ENCODE measurements around the gene CADPS. TPM values are rescaled to one million over a fixed set of nuclear protein-coding genes. Genes with fewer than 3 reads are reported as not detected.

Gene CADPS
- total RNA-seq, 4 donors from 2014 or later: 0.82 to 13.2 TPM; not detected in 2

DNA sequence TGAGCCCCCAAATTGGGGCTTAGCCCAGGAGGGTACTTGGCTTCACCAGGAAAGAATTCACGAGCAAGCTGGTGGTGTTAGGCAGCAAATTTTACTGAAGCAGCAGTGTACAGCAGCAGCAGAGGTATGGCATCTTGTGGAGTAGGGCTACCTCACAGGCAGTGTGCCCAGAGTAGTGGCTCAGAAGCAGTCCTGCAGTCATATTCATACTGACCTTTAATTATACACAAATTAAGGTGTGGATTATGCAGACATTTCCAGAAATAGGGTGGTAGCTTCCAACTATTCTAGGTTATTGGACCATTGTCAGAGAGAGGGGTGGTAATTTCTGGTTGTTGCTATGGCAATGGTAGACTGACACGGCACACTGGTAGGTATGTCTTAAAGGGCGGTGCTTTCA, 20.7 kb upstream of the CADPS start:
- H3K4me3 ChIP-seq: no peak overlapping the region
- H3K9me3 ChIP-seq: no peaks in the 10 kb centered on the region
- no peaks in the 10 kb centered on the region for H3K27me3 ChIP-seq
- H3K4me1 ChIP-seq: no peaks in the 10 kb centered on the region
- no peak overlapping the region for H3K27ac ChIP-seq
- intact Hi-C loops (cut with DNase I; ENCODE audit: low total_unique reads): no loop called here
- no peak for DNase-seq
- H3K36me3 ChIP-seq: no peaks in the 10 kb centered on the region
- TF ChIP-seq, protein P1, sequence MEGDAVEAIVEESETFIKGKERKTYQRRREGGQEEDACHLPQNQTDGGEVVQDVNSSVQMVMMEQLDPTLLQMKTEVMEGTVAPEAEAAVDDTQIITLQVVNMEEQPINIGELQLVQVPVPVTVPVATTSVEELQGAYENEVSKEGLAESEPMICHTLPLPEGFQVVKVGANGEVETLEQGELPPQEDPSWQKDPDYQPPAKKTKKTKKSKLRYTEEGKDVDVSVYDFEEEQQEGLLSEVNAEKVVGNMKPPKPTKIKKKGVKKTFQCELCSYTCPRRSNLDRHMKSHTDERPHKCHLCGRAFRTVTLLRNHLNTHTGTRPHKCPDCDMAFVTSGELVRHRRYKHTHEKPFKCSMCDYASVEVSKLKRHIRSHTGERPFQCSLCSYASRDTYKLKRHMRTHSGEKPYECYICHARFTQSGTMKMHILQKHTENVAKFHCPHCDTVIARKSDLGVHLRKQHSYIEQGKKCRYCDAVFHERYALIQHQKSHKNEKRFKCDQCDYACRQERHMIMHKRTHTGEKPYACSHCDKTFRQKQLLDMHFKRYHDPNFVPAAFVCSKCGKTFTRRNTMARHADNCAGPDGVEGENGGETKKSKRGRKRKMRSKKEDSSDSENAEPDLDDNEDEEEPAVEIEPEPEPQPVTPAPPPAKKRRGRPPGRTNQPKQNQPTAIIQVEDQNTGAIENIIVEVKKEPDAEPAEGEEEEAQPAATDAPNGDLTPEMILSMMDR (IDR thresholded peaks at IDR 0.05): no peak
- TF ChIP-seq POLR2A (IDR thresholded peaks at IDR 0.05): no peak

DNA sequence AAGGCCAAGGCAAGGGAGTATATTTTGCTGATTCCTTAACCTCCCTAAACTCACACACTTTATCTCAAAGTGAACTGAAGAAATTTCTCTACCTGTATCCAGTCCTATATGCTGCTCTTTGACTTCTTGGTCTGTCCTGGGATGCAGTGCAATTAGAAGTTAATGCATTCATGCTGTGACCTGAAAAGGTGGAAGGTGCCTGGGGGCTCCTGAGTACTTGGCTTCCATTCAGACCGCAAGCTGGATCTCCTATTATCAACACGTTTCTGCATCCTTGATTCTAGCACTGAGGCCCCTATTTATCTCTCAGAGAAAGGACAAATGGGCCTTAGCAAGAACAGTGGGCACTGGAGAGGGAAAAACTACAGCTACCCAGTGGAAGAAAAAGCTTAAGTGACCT, 17.7 kb upstream of the CADPS start:
- intact Hi-C loops (cut with DNase I; ENCODE audit: low total_unique reads): no loop called here
- H3K9me3 ChIP-seq: no peaks in the 10 kb centered on the region
- H3K27ac ChIP-seq: no peak overlapping the region
- TF ChIP-seq, protein P1 (IDR thresholded peaks at IDR 0.05): no peak
- no peak for TF ChIP-seq POLR2A (IDR thresholded peaks at IDR 0.05)
- no peak for DNase-seq
- H3K4me3 ChIP-seq: no peak overlapping the region
- no peaks in the 10 kb centered on the region for H3K4me1 ChIP-seq
- H3K36me3 ChIP-seq: no peaks in the 10 kb centered on the region
- H3K27me3 ChIP-seq: no peaks in the 10 kb centered on the region

DNA sequence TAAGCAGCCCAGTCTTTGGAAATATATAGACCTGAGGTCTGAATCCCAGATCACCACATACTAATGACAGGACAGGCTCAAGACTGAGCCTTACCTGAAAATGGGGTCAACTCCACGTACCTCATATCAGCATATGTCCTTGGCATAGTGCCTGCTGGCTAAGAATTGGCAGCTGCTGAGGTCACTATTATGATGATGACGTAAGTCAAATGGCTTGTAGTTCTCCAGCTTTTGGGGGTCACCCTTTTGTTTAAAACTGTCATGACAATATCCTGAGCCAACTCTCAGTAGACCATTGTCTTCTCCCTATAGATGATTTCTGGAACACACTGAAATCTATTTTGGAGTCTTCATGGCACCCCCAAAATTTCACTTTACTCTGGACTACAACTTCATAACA, 16.8 kb upstream of the CADPS start:
- Histone ChIP-seq H3K36me3 (no peaks in the 10 kb centered on the region), H3K4me1 (no peaks in the 10 kb centered on the region), H3K9me3 (no peaks in the 10 kb centered on the region), H3K27me3 (no peaks in the 10 kb centered on the region), H3K4me3 (no peak overlapping the region), H3K27ac (no peak overlapping the region)
- intact Hi-C loops (cut with DNase I; ENCODE audit: low total_unique reads): no loop called here
- TF ChIP-seq, protein P1 (IDR thresholded peaks at IDR 0.05): no peak
- TF ChIP-seq POLR2A (IDR thresholded peaks at IDR 0.05): no peak
- no peak for DNase-seq

DNA sequence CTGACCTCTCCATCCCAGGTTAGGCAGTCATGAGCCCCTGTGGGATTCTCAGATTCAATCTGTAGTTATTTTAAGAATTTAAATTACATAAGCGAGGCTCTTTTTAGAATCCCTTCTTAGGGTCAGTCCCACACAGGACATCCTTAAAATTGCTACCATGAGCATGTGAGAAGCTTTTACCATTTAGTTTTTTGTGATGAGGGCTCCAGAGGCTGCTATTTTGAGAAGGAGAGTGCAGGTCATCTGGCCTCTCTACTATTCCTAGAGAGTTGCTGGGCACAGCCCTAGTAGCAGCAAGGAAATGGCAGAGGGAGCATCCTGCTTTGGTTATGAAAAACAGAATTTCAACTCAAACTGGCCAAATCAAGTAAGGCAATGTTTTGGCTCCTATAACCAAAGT, 13.6 kb upstream of the CADPS start:
- Histone ChIP-seq H3K36me3 (no peaks in the 10 kb centered on the region), H3K27ac (no peak overlapping the region), H3K4me1 (no peaks in the 10 kb centered on the region), H3K4me3 (no peak overlapping the region), H3K27me3 (no peaks in the 10 kb centered on the region), H3K9me3 (no peaks in the 10 kb centered on the region)
- TF ChIP-seq, protein P1 (IDR thresholded peaks at IDR 0.05): no peak
- TF ChIP-seq POLR2A (IDR thresholded peaks at IDR 0.05): no peak
- intact Hi-C loops (cut with DNase I; ENCODE audit: low total_unique reads): no loop called here
- no peak for DNase-seq

DNA sequence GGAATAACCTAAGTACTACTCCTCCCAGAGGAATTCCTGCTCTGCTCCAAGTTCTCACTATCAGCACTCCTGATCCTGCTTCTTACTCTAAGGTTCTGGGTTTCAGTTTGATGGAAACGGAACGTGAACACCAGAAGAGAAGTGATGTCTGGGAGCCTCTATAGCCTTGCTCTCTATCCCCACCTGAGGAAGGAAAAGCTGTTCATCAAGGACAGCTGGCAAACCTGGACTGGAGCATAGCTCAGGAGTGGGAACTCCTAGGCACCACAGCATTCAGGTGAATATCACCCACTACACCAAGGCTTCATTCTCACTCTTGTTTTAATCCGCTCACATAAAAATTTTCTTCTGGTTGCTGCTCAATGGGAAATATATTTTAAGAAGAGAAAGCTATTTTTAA, 13.0 kb upstream of the CADPS start:
- no peaks in the 10 kb centered on the region for H3K4me1 ChIP-seq
- no peaks in the 10 kb centered on the region for H3K27me3 ChIP-seq
- H3K36me3 ChIP-seq: no peaks in the 10 kb centered on the region
- no peak overlapping the region for H3K27ac ChIP-seq
- H3K9me3 ChIP-seq: no peaks in the 10 kb centered on the region
- no peak overlapping the region for H3K4me3 ChIP-seq
- intact Hi-C loops (cut with DNase I; ENCODE audit: low total_unique reads): no loop called here
- DNase-seq: no peak
- TF ChIP-seq POLR2A (IDR thresholded peaks at IDR 0.05): no peak
- TF ChIP-seq, protein P1 (IDR thresholded peaks at IDR 0.05): no peak
